ENCODE results near the gene NRSN2. TPM values are rescaled to one million over a fixed set of nuclear protein-coding genes. Genes with fewer than 3 reads are reported as not detected.

Gene NRSN2
- total RNA-seq, 2 experiments from 2014 or later: 9.5 to 9.7 TPM

- POLR2A ChIA-PET: no interaction called here
- Mint-ChIP-seq H3K27ac (no peak overlapping the region), H3K4me3 (peak overlapping the region; percentile 62), H3K36me3 (no peaks in the 10 kb centered on the region), H3K4me1 (ENCODE audit: low read depth) (peaks cover 10% of the 10 kb centered on the region), H3K9me3 (no peaks in the 10 kb centered on the region), H3K27me3 (no peaks in the 10 kb centered on the region)
- DNase-seq: no peak
- intact Hi-C loops (cut with micrococcal nuclease): loop anchor here (1.0 kb wide), 1 partner anchor 15 kb away; the partner anchor contains the start of gene SOX12
- CTCF ChIA-PET: interaction anchor here (0.6 to 1.7 kb wide), 5 partner anchors 10 to 204 kb away, joined by 3 to 5 read pairs (median 3); no protein-coding TSS in a partner anchor
These were observed 36.3 kb upstream of the NRSN2 start for GRCh38 chr20:310645-311044.

DNA sequence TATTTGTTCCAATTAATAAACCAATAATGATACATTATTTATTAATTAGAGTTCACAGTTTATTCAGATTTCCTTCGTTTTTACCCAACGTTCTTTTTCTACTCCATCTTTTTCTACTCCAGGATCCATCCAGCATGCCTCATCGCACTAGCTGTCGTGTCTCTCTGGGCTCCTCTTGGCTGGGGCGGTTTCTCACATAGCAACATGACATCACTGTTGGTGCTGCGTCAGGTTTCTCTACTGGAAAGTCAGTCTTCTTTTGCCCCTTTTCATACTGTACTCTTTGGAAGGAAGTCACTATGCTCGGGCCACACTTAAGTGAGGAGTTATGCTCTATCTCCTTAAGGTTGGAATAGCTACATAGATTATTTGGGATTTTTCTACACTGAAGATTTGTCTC is 35.3 kb upstream of the NRSN2 start:
- POLR2A ChIA-PET: no interaction called here
- Mint-ChIP-seq H3K27ac (no peak overlapping the region), H3K36me3 (no peaks in the 10 kb centered on the region), H3K9me3 (no peaks in the 10 kb centered on the region), H3K4me3 (no peak overlapping the region), H3K27me3 (no peaks in the 10 kb centered on the region), H3K4me1 (ENCODE audit: low read depth) (peaks cover 10% of the 10 kb centered on the region)
- CTCF ChIA-PET: interaction anchor here (1.2 kb wide), 1 partner anchor 19 kb away, joined by 6 read pairs; no protein-coding TSS in a partner anchor
- intact Hi-C loops (cut with micrococcal nuclease): no loop called here
- DNase-seq: no peak

DNA sequence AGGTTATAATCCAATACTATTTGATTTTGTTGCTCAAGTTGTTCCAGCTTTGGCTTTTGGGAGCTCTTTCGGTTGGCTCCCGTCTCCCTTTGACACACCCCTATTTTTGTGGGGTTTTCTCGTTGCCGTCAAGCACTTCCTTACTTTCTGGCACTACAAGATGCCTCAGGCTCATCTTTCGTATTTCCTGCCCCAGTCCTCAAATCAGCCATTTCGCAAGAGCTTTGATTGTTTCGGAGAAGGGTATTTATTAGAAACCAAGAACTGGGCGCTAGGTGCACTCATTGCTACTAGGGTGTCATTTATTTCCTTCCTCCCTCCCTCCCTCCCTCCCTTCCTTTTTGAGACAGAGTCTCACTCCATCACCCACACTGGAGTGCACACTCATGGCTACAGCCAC is 34.8 kb upstream of the NRSN2 start:
- CTCF ChIA-PET: interaction anchor here (1.2 kb wide), 1 partner anchor 19 kb away, joined by 6 read pairs; no protein-coding TSS in a partner anchor
- POLR2A ChIA-PET: no interaction called here
- H3K9me3 Mint-ChIP-seq: no peaks in the 10 kb centered on the region
- no peak overlapping the region for H3K4me3 Mint-ChIP-seq
- intact Hi-C loops (cut with micrococcal nuclease): no loop called here
- H3K36me3 Mint-ChIP-seq: no peaks in the 10 kb centered on the region
- H3K27me3 Mint-ChIP-seq: no peaks in the 10 kb centered on the region
- no peak for DNase-seq
- H3K4me1 Mint-ChIP-seq (ENCODE audit: low read depth): peaks cover 10% of the 10 kb centered on the region
- no peak overlapping the region for H3K27ac Mint-ChIP-seq

- no peak overlapping the region for H3K4me3 Mint-ChIP-seq
- H3K4me1 Mint-ChIP-seq (ENCODE audit: low read depth): peaks cover 10% of the 10 kb centered on the region
- no peak overlapping the region for H3K27ac Mint-ChIP-seq
- POLR2A ChIA-PET: no interaction called here
- H3K27me3 Mint-ChIP-seq: no peaks in the 10 kb centered on the region
- CTCF ChIA-PET: interaction anchor here (0.7 kb wide), 1 partner anchor 126 kb away, joined by 3 read pairs; no protein-coding TSS in a partner anchor
- no peak for DNase-seq
- intact Hi-C loops (cut with micrococcal nuclease): no loop called here
- H3K36me3 Mint-ChIP-seq: no peaks in the 10 kb centered on the region
- no peaks in the 10 kb centered on the region for H3K9me3 Mint-ChIP-seq
These were observed 34.0 kb upstream of the NRSN2 start for GRCh38 chr20:312866-313265.

GRCh38 chr20:313402-313801 is 33.5 kb upstream of the NRSN2 start:
- ChIA-PET POLR2A (no interaction called here), CTCF (interaction anchor here (0.7 kb wide), 1 partner anchor 127 kb away, joined by 3 read pairs; no protein-coding TSS in a partner anchor)
- H3K27ac Mint-ChIP-seq: no peak overlapping the region
- intact Hi-C loops (cut with micrococcal nuclease): no loop called here
- no peak for DNase-seq
- no peaks in the 10 kb centered on the region for H3K36me3 Mint-ChIP-seq
- no peak overlapping the region for H3K4me3 Mint-ChIP-seq
- peaks cover 10% of the 10 kb centered on the region for H3K4me1 Mint-ChIP-seq (ENCODE audit: low read depth)
- H3K9me3 Mint-ChIP-seq: no peaks in the 10 kb centered on the region
- no peaks in the 10 kb centered on the region for H3K27me3 Mint-ChIP-seq

GRCh38 chr20:313948-314347 is 33.0 kb upstream of the NRSN2 start:
- Mint-ChIP-seq H3K27me3 (no peaks in the 10 kb centered on the region), H3K9me3 (no peaks in the 10 kb centered on the region), H3K4me3 (no peak overlapping the region), H3K27ac (no peak overlapping the region), H3K4me1 (ENCODE audit: low read depth) (peaks cover 10% of the 10 kb centered on the region), H3K36me3 (no peaks in the 10 kb centered on the region)
- ChIA-PET CTCF (no interaction called here), POLR2A (no interaction called here)
- no peak for DNase-seq
- intact Hi-C loops (cut with micrococcal nuclease): no loop called here

DNA sequence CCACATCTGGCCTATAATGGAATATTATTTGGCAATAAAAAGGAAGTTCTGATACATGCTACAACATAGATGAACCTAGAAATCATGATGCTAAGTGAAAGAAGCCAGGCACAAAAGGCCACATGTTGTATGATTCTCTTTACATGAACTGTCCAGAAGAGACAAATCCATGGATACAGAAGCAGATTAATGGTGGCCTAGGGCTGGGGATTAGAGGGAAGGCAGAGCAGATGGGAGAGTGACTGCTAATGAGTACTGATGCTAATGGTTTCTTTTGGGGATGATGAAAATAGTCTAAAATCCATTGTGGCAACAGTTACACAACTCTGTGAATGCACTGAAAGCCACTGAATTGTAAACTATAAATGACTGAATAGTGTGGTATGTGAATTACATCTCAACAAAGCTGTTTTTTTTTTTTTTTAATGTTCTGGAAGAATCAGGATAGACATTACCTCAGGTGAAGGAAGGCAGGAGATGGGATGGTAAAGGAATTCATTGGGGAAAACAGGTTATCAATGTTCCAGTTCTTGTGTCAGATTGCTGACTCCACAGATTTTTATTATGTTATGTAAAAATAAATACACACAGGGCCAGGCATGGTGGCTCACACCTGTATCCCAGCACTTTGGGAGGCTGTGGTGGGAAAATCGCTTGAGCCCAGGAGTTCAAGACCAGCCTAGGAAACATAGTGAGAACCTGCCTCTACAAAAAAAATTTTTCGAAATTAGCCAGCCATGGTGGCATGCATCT is 30.4 kb upstream of the NRSN2 start:
- POLR2A ChIA-PET: no interaction called here
- Mint-ChIP-seq H3K9me3 (no peaks in the 10 kb centered on the region), H3K4me3 (no peak overlapping the region), H3K27me3 (no peaks in the 10 kb centered on the region), H3K27ac (no peak overlapping the region), H3K36me3 (no peaks in the 10 kb centered on the region), H3K4me1 (ENCODE audit: low read depth) (no peaks in the 10 kb centered on the region)
- CTCF ChIA-PET: no interaction called here
- no peak for DNase-seq
- intact Hi-C loops (cut with micrococcal nuclease): no loop called here

DNA sequence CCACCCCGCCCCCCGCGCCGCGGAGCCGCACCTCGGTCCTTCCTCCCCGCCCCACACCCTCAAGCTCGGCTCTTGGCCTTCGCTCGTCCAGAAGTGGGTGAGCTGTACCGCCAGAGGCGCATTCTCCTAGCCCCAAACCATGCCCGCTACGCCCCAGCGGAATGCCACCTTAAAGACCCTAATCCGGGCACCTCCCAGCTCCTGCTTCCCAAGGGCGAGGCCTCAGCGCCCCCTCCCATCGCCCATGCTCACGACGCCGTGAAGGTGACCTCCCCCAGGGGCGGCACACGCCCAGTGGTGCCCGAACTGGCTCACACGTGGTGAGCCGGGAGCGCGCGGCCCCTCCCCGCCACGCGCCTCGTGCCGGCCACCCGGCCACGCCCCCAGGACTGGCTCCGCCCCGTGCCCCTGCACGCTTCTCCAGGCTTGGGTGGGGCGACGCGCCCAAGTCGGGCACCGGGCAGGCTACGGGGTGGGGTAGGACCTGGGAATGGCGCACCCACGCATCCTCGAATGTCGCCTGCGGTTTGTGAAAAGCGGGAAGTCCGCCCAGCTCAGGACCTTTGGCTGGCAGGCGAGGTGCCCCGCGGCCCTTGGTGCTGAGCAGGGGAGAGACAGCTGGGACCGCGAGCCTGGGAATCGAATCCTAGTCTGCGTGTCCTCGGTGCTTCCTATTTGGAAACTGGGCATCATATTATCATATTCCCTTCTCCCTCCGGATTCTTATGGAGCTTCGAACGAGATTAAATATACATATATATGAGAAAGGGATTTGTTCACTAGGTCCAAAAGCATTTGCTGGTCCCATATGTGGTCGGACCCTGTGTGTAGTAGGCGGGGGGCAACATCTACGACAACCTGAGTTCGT is 22.5 kb upstream of the NRSN2 start:
- Mint-ChIP-seq H3K36me3 (no peaks in the 10 kb centered on the region), H3K27me3 (no peaks in the 10 kb centered on the region), H3K27ac (peak overlapping the region; percentile 78), H3K4me1 (ENCODE audit: low read depth) (peaks cover 14% of the 10 kb centered on the region), H3K9me3 (no peaks in the 10 kb centered on the region), H3K4me3 (peak overlapping the region; percentile 82)
- ChIA-PET POLR2A (interaction anchor here (1.1 to 3.1 kb wide), 4 partner anchors 18 to 28 kb away, joined by 4 to 17 read pairs (median 4); partner anchors contain the start of gene ZCCHC3), CTCF (interaction anchor here (1.0 to 2.0 kb wide), 4 partner anchors 21 to 26 kb away, joined by 3 to 8 read pairs (median 4); no protein-coding TSS in a partner anchor)
- intact Hi-C loops (cut with micrococcal nuclease): loop anchor here (1.0 kb wide), 3 partner anchors 14 to 220 kb away; no protein-coding TSS in a partner anchor
- peak; percentile 89 for DNase-seq

GRCh38 chr20:325045-325888 is 21.6 kb upstream of the NRSN2 start, which contains the start of gene SOX12:
Gene SOX12, plus strand, starts transcription at chr20:325552. Its CDS starts 373 bp downstream, at chr20:325925.
- no peaks in the 10 kb centered on the region for H3K9me3 Mint-ChIP-seq
- H3K4me1 Mint-ChIP-seq (ENCODE audit: low read depth): peaks cover 15% of the 10 kb centered on the region
- no peaks in the 10 kb centered on the region for H3K36me3 Mint-ChIP-seq
- peak within 1 kb of the TSS; percentile 82 for H3K4me3 Mint-ChIP-seq
- CTCF ChIA-PET: interaction anchor here (1.0 to 2.0 kb wide), 3 partner anchors 22 to 27 kb away, joined by 3 to 8 read pairs (median 3); no protein-coding TSS in a partner anchor
- DNase-seq: peak; percentile 97
- POLR2A ChIA-PET: interaction anchor here (0.6 to 3.1 kb wide), 4 partner anchors 17 to 212 kb away, joined by 3 to 17 read pairs (median 4); partner anchors contain the start of gene ZCCHC3
- no peaks in the 10 kb centered on the region for H3K27me3 Mint-ChIP-seq
- intact Hi-C loops (cut with micrococcal nuclease): loop anchor here (1.0 kb wide), 2 partner anchors 15 to 219 kb away; no protein-coding TSS in a partner anchor
- H3K27ac Mint-ChIP-seq: peak within 1 kb of the TSS; percentile 78

DNA sequence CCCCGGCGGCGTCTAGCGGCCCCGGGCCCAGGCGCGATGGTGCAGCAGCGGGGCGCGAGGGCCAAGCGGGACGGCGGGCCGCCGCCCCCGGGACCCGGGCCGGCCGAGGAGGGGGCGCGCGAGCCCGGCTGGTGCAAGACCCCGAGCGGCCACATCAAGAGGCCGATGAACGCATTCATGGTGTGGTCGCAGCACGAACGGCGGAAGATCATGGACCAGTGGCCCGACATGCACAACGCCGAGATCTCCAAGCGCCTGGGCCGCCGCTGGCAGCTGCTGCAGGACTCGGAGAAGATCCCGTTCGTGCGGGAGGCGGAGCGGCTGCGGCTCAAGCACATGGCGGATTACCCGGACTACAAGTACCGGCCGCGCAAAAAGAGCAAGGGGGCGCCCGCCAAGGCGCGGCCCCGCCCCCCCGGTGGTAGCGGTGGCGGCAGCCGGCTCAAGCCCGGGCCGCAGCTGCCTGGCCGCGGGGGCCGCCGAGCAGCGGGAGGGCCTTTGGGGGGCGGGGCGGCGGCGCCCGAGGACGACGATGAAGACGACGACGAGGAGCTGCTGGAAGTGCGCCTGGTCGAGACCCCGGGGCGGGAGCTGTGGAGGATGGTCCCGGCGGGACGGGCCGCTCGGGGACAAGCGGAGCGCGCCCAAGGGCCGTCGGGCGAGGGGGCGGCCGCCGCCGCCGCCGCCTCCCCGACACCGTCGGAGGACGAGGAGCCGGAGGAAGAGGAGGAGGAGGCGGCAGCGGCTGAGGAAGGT is 20.8 kb upstream of the NRSN2 start:
- H3K36me3 Mint-ChIP-seq: no peaks in the 10 kb centered on the region
- ChIA-PET POLR2A (interaction anchor here (0.6 to 3.1 kb wide), 3 partner anchors 27 to 212 kb away, joined by 3 to 17 read pairs (median 4); partner anchors contain the start of gene ZCCHC3), CTCF (no interaction called here)
- peaks cover 18% of the 10 kb centered on the region for H3K4me1 Mint-ChIP-seq (ENCODE audit: low read depth)
- peak overlapping the region; percentile 76 for H3K4me3 Mint-ChIP-seq
- H3K9me3 Mint-ChIP-seq: no peaks in the 10 kb centered on the region
- no peaks in the 10 kb centered on the region for H3K27me3 Mint-ChIP-seq
- DNase-seq: peak; percentile 61
- intact Hi-C loops (cut with micrococcal nuclease): loop anchor here (1.0 kb wide), 2 partner anchors 16 to 218 kb away; no protein-coding TSS in a partner anchor
- no peak overlapping the region for H3K27ac Mint-ChIP-seq

Data from activated CD4-positive, alpha-beta memory T cell treated with anti-CD3 and anti-CD28 coated beads for 36 hours (primary cell).